GM12878 (cell line): ENCODE results near the gene GIMAP7. TPM values are rescaled to one million over a fixed set of nuclear protein-coding genes. Genes with fewer than 3 reads are reported as not detected.
A peak's percentile ranks its signal among the peaks of the same experiment; 100 is the strongest.

Experiments
- ATAC-seq: fragments of 200-7000 bp; cut with Tn5 transposase; 3 replicates; pipeline ENCODE4 v1.9.1; 2020; ENCODE audit warnings: mild to moderate bottlenecking, moderate library complexity
- BruUV-seq: library from RNA; stranded (reverse); fragments of 400-500 nt; replicated peaks from 2 replicates; lab custom pipeline; 2021; lab: Mats Ljungman, UMichigan
- CTCF ChIA-PET: fragments of 300-600 bp; sonication (Branson Sonifier 250); formaldehyde crosslinking; extraction: SDS; loops from one replicate; lab custom pipeline; 2021; ENCODE audit warnings: inconsistent platforms; lab: Yijun Ruan, JAX
- POLR2A ChIA-PET: fragments of 350-600 bp; formaldehyde crosslinking; extraction: SDS; loops from one replicate; lab custom pipeline; 2021; ENCODE audit warnings: inconsistent platforms; lab: Charles Lee
- RAD21 ChIA-PET: fragments of 300-600 bp; sonication (Branson Sonifier 250); formaldehyde crosslinking; loops from one replicate; lab custom pipeline; 2023; ENCODE audit warnings: antibody characterized with exemption; ENCODE audit not compliant: unreplicated experiment; lab: Charles Lee
- SMC1A ChIA-PET: fragments of 300-600 bp; sonication (Branson Sonifier 250); formaldehyde crosslinking; loops from one replicate; lab custom pipeline; 2023; ENCODE audit not compliant: unreplicated experiment, uncharacterized antibody; lab: Charles Lee
- DNase-seq: peaks from one replicate; pipeline ENCODE4 v3.0.0-alpha.2; 2011; ENCODE audit warnings: low read depth, low spot score
- FAIRE-seq: peaks from 3 replicates; lab custom pipeline; 2011; peaks lifted over from hg19 to GRCh38; lab: Jason Lieb, UNC
- H2AFZ ChIP-seq: 2 replicates; pipeline ENCODE4 v1.6.0; 2011; ENCODE audit warnings: low read depth, low read length, control low read depth; ENCODE audit not compliant: control insufficient read depth
- H3K27ac ChIP-seq: 2 replicates; pipeline ENCODE4 v1.5.1; 2011; ENCODE audit warnings: control low read depth; ENCODE audit not compliant: control insufficient read depth, insufficient read depth
- H3K27me3 ChIP-seq, 2 experiments: replicated peaks in 1 of 2; 2 replicates each; pipeline versions ENCODE4 v1.6.0 to v1.6.1; 2011; ENCODE audit warnings: low read length in 1 of 2; ENCODE audit not compliant: control insufficient read depth in 2 of 2, insufficient read depth in 2 of 2
- H3K36me3 ChIP-seq, 2 experiments: 2 replicates each; pipeline ENCODE4 v1.5.1; 2011; ENCODE audit warnings: low read length in 1 of 2; ENCODE audit not compliant: control insufficient read depth in 2 of 2, insufficient read depth in 2 of 2
- H3K4me1 ChIP-seq: 2 replicates; pipeline ENCODE4 v1.6.1; 2011; ENCODE audit warnings: mild to moderate bottlenecking, low read length, moderate library complexity, mixed read lengths; ENCODE audit not compliant: control insufficient read depth, insufficient read depth
- H3K4me2 ChIP-seq: 2 replicates; pipeline ENCODE4 v1.6.0; 2011; ENCODE audit warnings: control low read depth; ENCODE audit not compliant: control insufficient read depth, insufficient read depth
- H3K4me3 ChIP-seq: fragments of 200-600 bp; sonication (generic); 2 replicates; pipeline ENCODE4 v1.5.1; 2016
- H3K79me2 ChIP-seq: 2 replicates; pipeline ENCODE4 v1.6.0; 2011; ENCODE audit warnings: low read length; ENCODE audit not compliant: control insufficient read depth, insufficient read depth
- H3K9ac ChIP-seq: 2 replicates; pipeline ENCODE4 v1.8.0; 2011; ENCODE audit warnings: low read length, control low read depth, mixed read lengths; ENCODE audit not compliant: control insufficient read depth, insufficient read depth
- H3K9me3 ChIP-seq: replicated peaks from 3 replicates; pipeline ENCODE4 v1.5.1; 2011; ENCODE audit warnings: mild to moderate bottlenecking, low read length; ENCODE audit not compliant: control insufficient read depth, insufficient read depth
- H4K20me1 ChIP-seq: 2 replicates; pipeline ENCODE4 v1.6.0; 2011; ENCODE audit not compliant: control insufficient read depth, insufficient read depth
- BCL11A ChIP-seq: IDR thresholded peaks from 2 replicates; pipeline ENCODE4 v1.6.1; 2011; ENCODE audit warnings: low read depth, low read length
- BMI1 ChIP-seq: fragments of 450-650 bp; IDR thresholded peaks from 2 replicates; pipeline ENCODE4 v1.6.1; 2016; ENCODE audit warnings: mild to moderate bottlenecking, moderate library complexity, borderline replicate concordance
- CEBPB ChIP-seq, 2 experiments: fragments of 150-350 bp in 1 of 2; IDR thresholded peaks; 2 replicates each; pipeline ENCODE4 v1.6.1; 2012 to 2014; ENCODE audit warnings: low read depth in 2 of 2, low read length in 2 of 2, borderline replicate concordance in 1 of 2, inconsistent platforms in 1 of 2
- DPF2 ChIP-seq: fragments of 450-650 bp; IDR thresholded peaks from 2 replicates; pipeline ENCODE4 v1.6.1; 2017; ENCODE audit warnings: mild to moderate bottlenecking
- EP300 ChIP-seq, 2 experiments: fragments of 150-350 bp in 1 of 2; IDR thresholded peaks; 2 replicates each; pipeline ENCODE4 v1.6.1; 2011 to 2012; ENCODE audit warnings: low read depth in 2 of 2, low read length in 2 of 2, borderline replicate concordance in 1 of 2, improper control_type of control experiment in 1 of 2, inconsistent platforms in 1 of 2; ENCODE audit not compliant: control insufficient read depth in 1 of 2
- ESRRA ChIP-seq: IDR thresholded peaks from 2 replicates; pipeline ENCODE4 v1.6.1; 2012; ENCODE audit warnings: mild to moderate bottlenecking, low read length, improper control_type of control experiment
- IKZF1 ChIP-seq: fragments of 450-650 bp; conservative IDR thresholded peaks from 2 replicates; pipeline ENCODE4 v1.6.1; 2017; ENCODE audit warnings: antibody characterized with exemption, mild to moderate bottlenecking
- KDM1A ChIP-seq: fragments of 200-600 bp; sonication (generic); IDR thresholded peaks from 2 replicates; pipeline ENCODE4 v1.6.1; 2016; ENCODE audit warnings: borderline replicate concordance
- MTA3 ChIP-seq: IDR thresholded peaks from 2 replicates; pipeline ENCODE4 v1.6.1; 2012; ENCODE audit warnings: low read length, inconsistent platforms, borderline replicate concordance
- PAX5 ChIP-seq: IDR thresholded peaks from 2 replicates; pipeline ENCODE4 v1.6.1; 2011; ENCODE audit warnings: low read depth, low read length, borderline replicate concordance
- RAD21 ChIP-seq: IDR thresholded peaks from 2 replicates; pipeline ENCODE4 v1.6.1; 2011; ENCODE audit warnings: mild to moderate bottlenecking, low read depth, low read length, moderate library complexity; ENCODE audit not compliant: insufficient read depth
- SMARCA5 ChIP-seq: fragments of 450-650 bp; IDR thresholded peaks from 2 replicates; pipeline ENCODE4 v1.6.1; 2017; ENCODE audit warnings: mild to moderate bottlenecking
- YY1 ChIP-seq: IDR thresholded peaks from 2 replicates; pipeline ENCODE4 v1.6.1; 2011; ENCODE audit warnings: low read depth, mild to moderate bottlenecking, low read length
- WGBS: methylation state at CpG from one replicate; pipeline ENCODE4 v1.1.6; 2016; ENCODE audit warnings: low lambda C conversion rate; ENCODE audit not compliant: insufficient replicate concordance, insufficient coverage; ENCODE audit errors: missing lambda C conversion rate; 5-methylcytosine and 5-hydroxymethylcytosine counted together
- in situ Hi-C: fragments of 300-500 bp; cut with MboI; formaldehyde crosslinking; loops from 9 replicates; pipeline ENCODE4 v1.14.3; 2018; ENCODE audit warnings: mixed read lengths
- intact Hi-C: fragments of 100-400 bp; cut with micrococcal nuclease; formaldehyde crosslinking; loops from one replicate; pipeline ENCODE4 v1.14.2; 2022; ENCODE audit not compliant: unreplicated experiment
- polyA plus RNA-seq, 11 experiments: library from polyadenylated mRNA; depleted of rRNA in 4 of 11; unstranded in 6 of 11; stranded (reverse) in 5 of 11; fragments of >200 nt; fragmentation: Nextera tagmentation in 4 of 11; fragmentation: Illumina TruSeq in 1 of 11; extraction: Ambion mirVana in 4 of 11; extraction: Trizol in 1 of 11; gene quantifications; 1 replicate in 1 of 11; 2 replicates in 10 of 11; pipeline versions ENCODE4 v1.2.1 to v1.2.3, GENCODE V29; 2011 to 2016; ENCODE audit warnings: inconsistent platforms in 2 of 11, missing spikeins in 2 of 11, low read depth in 1 of 11
- total RNA-seq, 4 experiments: library from RNA; depleted of rRNA in 3 of 4; stranded (reverse); fragments of >200 nt in 3 of 4; fragmentation: Illumina TruSeq in 1 of 4; extraction: Trizol in 1 of 4; gene quantifications; 2 replicates each; pipeline versions ENCODE4 v1.2.1 to v1.2.3, GENCODE V29; 2013 to 2021
- TF ChIP-seq, protein P1 (sequence below): IDR thresholded peaks from 2 replicates; pipeline ENCODE4 v1.6.1; 2012; ENCODE audit warnings: low read depth, low read length, improper control_type of control experiment
- TF ChIP-seq, protein P2 (sequence below): fragments of 450-650 bp; IDR thresholded peaks from 2 replicates; pipeline ENCODE4 v1.6.1; 2017; ENCODE audit warnings: antibody characterized with exemption, mild to moderate bottlenecking, moderate library complexity
- TF ChIP-seq, protein P3 (sequence below): fragments of 450-650 bp; IDR thresholded peaks from 2 replicates; pipeline ENCODE4 v1.6.1; 2016; ENCODE audit warnings: mild to moderate bottlenecking

The GIMAP7 gene
- total and polyA plus RNA-seq, 10 of the 15 experiments (the other 5 are each of a cell fraction or from before 2014, with no cell fraction given) = 2.7 to 16.6 (median 5.4) TPM

DNA sequence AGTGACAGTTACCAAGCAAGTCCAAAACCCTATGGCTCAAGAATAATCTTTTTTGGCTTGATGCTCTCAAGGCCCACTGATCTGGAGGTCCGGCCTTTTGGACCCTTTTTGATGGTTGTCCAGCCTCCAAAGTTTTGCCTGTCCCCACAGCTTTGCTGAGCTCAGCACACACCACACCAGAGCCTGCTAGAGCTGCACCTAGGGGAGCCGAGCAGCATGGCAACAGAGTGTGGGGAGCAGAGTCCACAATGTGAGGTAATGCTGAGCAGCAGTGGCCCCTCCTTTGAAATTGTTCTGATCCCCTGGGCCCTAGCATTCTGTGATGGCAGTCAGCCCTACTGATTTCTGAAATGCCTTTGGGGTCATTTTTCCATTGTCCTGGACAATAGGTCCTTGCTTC lies 9.3 kb downstream of the GIMAP7 start:
- RAD21 ChIA-PET = no interaction called here
- H3K4me1 ChIP-seq = no peaks in the 10 kb centered on the region
- DNase-seq = no peak
- in situ Hi-C loops = no loop called here
- no peak overlapping the region for H2AFZ ChIP-seq
- H3K9me3 ChIP-seq = peaks cover 9% of the 10 kb centered on the region
- ATAC-seq = peak; percentile 22; the same call in 1 of the 3 replicates
- CTCF ChIA-PET = no interaction called here
- no TSS peak for BruUV-seq
- POLR2A ChIA-PET = no interaction called here
- no peaks in the 10 kb centered on the region for H4K20me1 ChIP-seq
- FAIRE-seq = no peak
- 13% methylated on average over 2 of the region's 2 CpGs for WGBS
- H3K4me3 ChIP-seq = no peak overlapping the region
- peaks cover 3% of the 10 kb centered on the region for H3K79me2 ChIP-seq
- H3K27me3 ChIP-seq = no peaks in the 10 kb centered on the region
- H3K27ac ChIP-seq = no peak overlapping the region
- SMC1A ChIA-PET = no interaction called here
- no peak for TF ChIP-seq KDM1A
- no peak for TF ChIP-seq IKZF1
- TF ChIP-seq PAX5 = no peak
- no peak for TF ChIP-seq BMI1
- no peak for TF ChIP-seq RAD21
- TF ChIP-seq YY1 = no peak
- TF ChIP-seq BCL11A = no peak
- H3K9ac ChIP-seq = no peak overlapping the region
- no peaks in the 10 kb centered on the region; a peak in 1 of 4 replicates for H3K36me3 ChIP-seq
- H3K4me2 ChIP-seq = no peak overlapping the region
- intact Hi-C loops = no loop called here

DNA sequence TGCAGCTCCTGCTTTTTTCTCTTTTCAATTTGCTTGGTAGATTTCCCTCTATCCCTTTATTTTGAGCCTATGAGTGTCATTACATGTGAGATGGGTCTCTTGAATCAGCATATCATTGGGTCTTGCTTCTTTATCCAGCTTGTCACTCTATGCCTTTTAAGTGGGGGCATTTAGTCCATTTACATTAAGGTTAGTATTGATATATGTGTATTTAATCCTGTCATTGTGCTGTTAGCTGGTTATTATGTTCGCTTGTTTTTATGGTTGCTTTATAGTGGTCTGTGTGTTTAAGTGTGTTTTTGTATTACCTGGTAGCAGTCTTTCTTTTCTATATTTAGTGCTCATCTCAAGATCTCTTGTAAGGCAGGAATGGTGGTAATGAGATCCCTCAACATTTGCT lies 17.0 kb downstream of the GIMAP7 start:
- ChIA-PET SMC1A (interaction anchor here (3.2 kb wide), 1 partner anchor 224 kb away, joined by 7 read pairs; no protein-coding TSS in a partner anchor), CTCF (no interaction called here), RAD21 (no interaction called here), POLR2A (interaction anchor here (0.6 kb wide), 1 partner anchor 36 kb away, joined by 3 read pairs; no protein-coding TSS in a partner anchor)
- Histone ChIP-seq H3K79me2 (no peaks in the 10 kb centered on the region), H2AFZ (no peak overlapping the region), H3K4me3 (no peak overlapping the region), H3K27me3 (no peaks in the 10 kb centered on the region), H3K4me2 (no peak overlapping the region), H3K9me3 (peaks cover 7% of the 10 kb centered on the region), H3K4me1 (no peaks in the 10 kb centered on the region), H3K36me3 (no peaks in the 10 kb centered on the region), H3K9ac (no peak overlapping the region), H4K20me1 (no peaks in the 10 kb centered on the region), H3K27ac (no peak overlapping the region)
- intact Hi-C loops = no loop called here
- in situ Hi-C loops = no loop called here
- no peak for DNase-seq
- 90% methylated on average over 1 of the region's 1 CpG for WGBS
- FAIRE-seq = no peak
- no TSS peak for BruUV-seq
- no peak for ATAC-seq
- TF ChIP-seq MTA3 (no peak), CEBPB (IDR thresholded peaks at IDR 0.05; ENCODE audit: borderline replicate concordance in 1 of 2, low read depth in 2 of 2, low read length in 2 of 2) (no peak), SMARCA5 (no peak), DPF2 (no peak), ESRRA (no peak), EP300 (IDR thresholded peaks at IDR 0.05; ENCODE audit: borderline replicate concordance in 1 of 2, control insufficient read depth in 1 of 2, low read depth in 2 of 2, low read length in 2 of 2) (no peak)
- TF ChIP-seq, protein P1, sequence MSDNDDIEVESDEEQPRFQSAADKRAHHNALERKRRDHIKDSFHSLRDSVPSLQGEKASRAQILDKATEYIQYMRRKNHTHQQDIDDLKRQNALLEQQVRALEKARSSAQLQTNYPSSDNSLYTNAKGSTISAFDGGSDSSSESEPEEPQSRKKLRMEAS = no peak
- TF ChIP-seq, protein P2, sequence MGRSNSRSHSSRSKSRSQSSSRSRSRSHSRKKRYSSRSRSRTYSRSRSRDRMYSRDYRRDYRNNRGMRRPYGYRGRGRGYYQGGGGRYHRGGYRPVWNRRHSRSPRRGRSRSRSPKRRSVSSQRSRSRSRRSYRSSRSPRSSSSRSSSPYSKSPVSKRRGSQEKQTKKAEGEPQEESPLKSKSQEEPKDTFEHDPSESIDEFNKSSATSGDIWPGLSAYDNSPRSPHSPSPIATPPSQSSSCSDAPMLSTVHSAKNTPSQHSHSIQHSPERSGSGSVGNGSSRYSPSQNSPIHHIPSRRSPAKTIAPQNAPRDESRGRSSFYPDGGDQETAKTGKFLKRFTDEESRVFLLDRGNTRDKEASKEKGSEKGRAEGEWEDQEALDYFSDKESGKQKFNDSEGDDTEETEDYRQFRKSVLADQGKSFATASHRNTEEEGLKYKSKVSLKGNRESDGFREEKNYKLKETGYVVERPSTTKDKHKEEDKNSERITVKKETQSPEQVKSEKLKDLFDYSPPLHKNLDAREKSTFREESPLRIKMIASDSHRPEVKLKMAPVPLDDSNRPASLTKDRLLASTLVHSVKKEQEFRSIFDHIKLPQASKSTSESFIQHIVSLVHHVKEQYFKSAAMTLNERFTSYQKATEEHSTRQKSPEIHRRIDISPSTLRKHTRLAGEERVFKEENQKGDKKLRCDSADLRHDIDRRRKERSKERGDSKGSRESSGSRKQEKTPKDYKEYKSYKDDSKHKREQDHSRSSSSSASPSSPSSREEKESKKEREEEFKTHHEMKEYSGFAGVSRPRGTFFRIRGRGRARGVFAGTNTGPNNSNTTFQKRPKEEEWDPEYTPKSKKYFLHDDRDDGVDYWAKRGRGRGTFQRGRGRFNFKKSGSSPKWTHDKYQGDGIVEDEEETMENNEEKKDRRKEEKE = no peak
- TF ChIP-seq, protein P3, sequence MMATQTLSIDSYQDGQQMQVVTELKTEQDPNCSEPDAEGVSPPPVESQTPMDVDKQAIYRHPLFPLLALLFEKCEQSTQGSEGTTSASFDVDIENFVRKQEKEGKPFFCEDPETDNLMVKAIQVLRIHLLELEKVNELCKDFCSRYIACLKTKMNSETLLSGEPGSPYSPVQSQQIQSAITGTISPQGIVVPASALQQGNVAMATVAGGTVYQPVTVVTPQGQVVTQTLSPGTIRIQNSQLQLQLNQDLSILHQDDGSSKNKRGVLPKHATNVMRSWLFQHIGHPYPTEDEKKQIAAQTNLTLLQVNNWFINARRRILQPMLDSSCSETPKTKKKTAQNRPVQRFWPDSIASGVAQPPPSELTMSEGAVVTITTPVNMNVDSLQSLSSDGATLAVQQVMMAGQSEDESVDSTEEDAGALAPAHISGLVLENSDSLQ = no peak
